ENCODE measurements around the gene MRPS23. TPM values are rescaled to one million over a fixed set of nuclear protein-coding genes. Genes with fewer than 3 reads are reported as not detected.

The MRPS23 gene
- total and polyA plus RNA-seq, 2 experiments from 2014 or later = 53.2 to 74.5 TPM

DNA sequence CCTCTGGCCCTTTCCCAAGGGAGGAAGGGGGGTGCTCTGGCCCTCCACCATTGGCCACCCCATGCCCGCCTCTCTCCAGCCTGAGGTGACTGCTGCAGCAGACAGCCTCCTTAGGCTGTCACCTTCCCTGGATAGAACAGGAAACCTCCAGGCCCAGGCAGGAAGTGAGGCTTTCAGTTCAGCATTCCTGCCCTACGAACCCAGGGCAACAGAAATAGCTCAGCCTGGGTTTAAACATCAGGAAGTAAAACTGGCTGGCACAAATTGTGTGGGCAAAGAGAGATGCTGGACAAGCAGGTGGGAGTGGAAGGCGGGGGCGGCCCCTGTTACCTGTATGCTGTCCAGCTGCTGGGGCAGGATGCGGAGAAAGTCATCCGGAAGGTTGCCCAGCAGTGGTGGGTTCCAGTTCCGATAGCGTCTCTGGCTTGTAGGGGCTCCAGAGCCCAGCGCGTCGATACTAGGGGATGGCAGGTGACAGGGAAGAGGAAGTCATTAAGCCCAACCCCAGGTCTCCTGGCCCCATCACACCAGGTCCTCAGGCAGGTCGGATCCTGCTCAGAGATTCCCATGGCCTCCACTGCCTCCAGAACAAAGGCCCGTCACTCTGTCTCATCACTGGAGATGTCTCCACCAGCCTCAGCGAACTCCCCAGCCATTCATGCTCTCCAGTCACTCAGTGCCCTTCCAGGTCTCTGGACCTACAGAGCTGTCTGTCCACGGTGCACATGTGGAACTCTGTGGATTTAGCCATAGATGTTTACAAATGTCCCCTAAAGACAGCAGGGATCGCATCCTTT, 23.6 kb upstream of the MRPS23 start:
- H3K79me2 ChIP-seq (replicated peaks; ENCODE audit: insufficient read depth) = no peaks in the 10 kb centered on the region
- H3K9me3 Mint-ChIP-seq = no peaks in the 10 kb centered on the region
- peaks cover 13% of the 10 kb centered on the region for H3K27me3 Mint-ChIP-seq (ENCODE audit: insufficient read depth, low read depth, poor library complexity)
- H3K4me3 Mint-ChIP-seq = peak overlapping the region; percentile 24; the same call in 1 of the 3 replicates
- no peaks in the 10 kb centered on the region for H4K20me1 ChIP-seq (replicated peaks; ENCODE audit: insufficient read depth)
- no peak overlapping the region for H3K4me3 ChIP-seq
- no peak overlapping the region for H2AFZ ChIP-seq
- no peak for TF ChIP-seq REST (IDR thresholded peaks at IDR 0.05; ENCODE audit: unreplicated experiment)
- TF ChIP-seq EZH2 (IDR thresholded peaks at IDR 0.05; ENCODE audit: low read depth, unreplicated experiment) = no peak
- TF ChIP-seq, protein P1, sequence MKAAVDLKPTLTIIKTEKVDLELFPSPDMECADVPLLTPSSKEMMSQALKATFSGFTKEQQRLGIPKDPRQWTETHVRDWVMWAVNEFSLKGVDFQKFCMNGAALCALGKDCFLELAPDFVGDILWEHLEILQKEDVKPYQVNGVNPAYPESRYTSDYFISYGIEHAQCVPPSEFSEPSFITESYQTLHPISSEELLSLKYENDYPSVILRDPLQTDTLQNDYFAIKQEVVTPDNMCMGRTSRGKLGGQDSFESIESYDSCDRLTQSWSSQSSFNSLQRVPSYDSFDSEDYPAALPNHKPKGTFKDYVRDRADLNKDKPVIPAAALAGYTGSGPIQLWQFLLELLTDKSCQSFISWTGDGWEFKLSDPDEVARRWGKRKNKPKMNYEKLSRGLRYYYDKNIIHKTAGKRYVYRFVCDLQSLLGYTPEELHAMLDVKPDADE (IDR thresholded peaks at IDR 0.05) = no peak
- no peak for TF ChIP-seq CREB1 (CRISPR knock-in tag; IDR thresholded peaks at IDR 0.05; ENCODE audit: low read depth)
- TF ChIP-seq ZNF114 (CRISPR knock-in tag; IDR thresholded peaks at IDR 0.05) = no peak
- peaks cover 14% of the 10 kb centered on the region; the same call in 1 of the 2 replicates for H3K27me3 ChIP-seq (ENCODE audit: insufficient read depth)
- DNase-seq (ENCODE audit: low spot score) = no peak
- H3K36me3 Mint-ChIP-seq (ENCODE audit: low read depth) = peaks cover 13% of the 10 kb centered on the region
- H3K27ac Mint-ChIP-seq = peak overlapping the region; percentile 92; the same call in 1 of the 2 replicates
- no peaks in the 10 kb centered on the region; the same call in 1 of the 2 replicates for H3K36me3 ChIP-seq (ENCODE audit: insufficient read depth)
- no peaks in the 10 kb centered on the region for H3K9me2 ChIP-seq (ENCODE audit: insufficient read depth)
- peak overlapping the region; percentile 79 for H3K4me2 ChIP-seq
- no peak overlapping the region for H3K27ac ChIP-seq (ENCODE audit: low read depth)
- no peak for ATAC-seq
- peaks cover 48% of the 10 kb centered on the region for H3K4me1 ChIP-seq (ENCODE audit: insufficient read depth)
- peaks cover 74% of the 10 kb centered on the region for H3K4me1 Mint-ChIP-seq
- H3F3A ChIP-seq (replicated peaks; ENCODE audit: low read depth) = peaks cover 18% of the 10 kb centered on the region; the same call in 1 of the 2 replicates

GRCh38 chr17:57872536-57872935, 22.7 kb upstream of the MRPS23 start:
- H3K36me3 ChIP-seq (ENCODE audit: insufficient read depth) = no peaks in the 10 kb centered on the region; the same call in 1 of the 2 replicates
- H3K27me3 ChIP-seq (ENCODE audit: insufficient read depth) = peaks cover 14% of the 10 kb centered on the region; the same call in 1 of the 2 replicates
- Mint-ChIP-seq H3K27me3 (ENCODE audit: insufficient read depth, low read depth, poor library complexity) (peaks cover 13% of the 10 kb centered on the region), H3K27ac (no peak overlapping the region), H3K9me3 (no peaks in the 10 kb centered on the region), H3K4me1 (peaks cover 74% of the 10 kb centered on the region), H3K36me3 (ENCODE audit: low read depth) (peaks cover 16% of the 10 kb centered on the region), H3K4me3 (no peak overlapping the region)
- no peak overlapping the region for H3K4me3 ChIP-seq
- H3K27ac ChIP-seq (ENCODE audit: low read depth) = no peak overlapping the region
- no peak for ATAC-seq
- peaks cover 13% of the 10 kb centered on the region; the same call in 1 of the 2 replicates for H3F3A ChIP-seq (replicated peaks; ENCODE audit: low read depth)
- H3K79me2 ChIP-seq (replicated peaks; ENCODE audit: insufficient read depth) = no peaks in the 10 kb centered on the region
- H3K9me2 ChIP-seq (ENCODE audit: insufficient read depth) = no peaks in the 10 kb centered on the region
- no peak overlapping the region for H2AFZ ChIP-seq
- H4K20me1 ChIP-seq (replicated peaks; ENCODE audit: insufficient read depth) = no peaks in the 10 kb centered on the region
- DNase-seq (ENCODE audit: low spot score) = no peak
- H3K4me2 ChIP-seq = no peak overlapping the region
- H3K4me1 ChIP-seq (ENCODE audit: insufficient read depth) = peaks cover 56% of the 10 kb centered on the region
- TF ChIP-seq CREB1 (CRISPR knock-in tag; IDR thresholded peaks at IDR 0.05; ENCODE audit: low read depth) = no peak
- no peak for TF ChIP-seq STAT1 (IDR thresholded peaks at IDR 0.05; ENCODE audit: unreplicated experiment)
- TF ChIP-seq EZH2 (IDR thresholded peaks at IDR 0.05; ENCODE audit: low read depth, unreplicated experiment) = no peak
- no peak for TF ChIP-seq JUNB (IDR thresholded peaks at IDR 0.05; ENCODE audit: unreplicated experiment)
- no peak for TF ChIP-seq POLR2AphosphoS5 (IDR thresholded peaks at IDR 0.05; ENCODE audit: low read depth)
- TF ChIP-seq CTCF (conservative IDR thresholded peaks at IDR 0.05; ENCODE audit: low read depth in 2 of 2) = no peak
- no peak for TF ChIP-seq ZNF114 (CRISPR knock-in tag; IDR thresholded peaks at IDR 0.05)
- TF ChIP-seq EZH2phosphoT487 (IDR thresholded peaks at IDR 0.05; ENCODE audit: unreplicated experiment) = no peak
- no peak for TF ChIP-seq ZNF331 (CRISPR knock-in tag; IDR thresholded peaks at IDR 0.05; ENCODE audit: low read depth)
- TF ChIP-seq, protein P1 (IDR thresholded peaks at IDR 0.05) = no peak
- TF ChIP-seq REST (IDR thresholded peaks at IDR 0.05; ENCODE audit: unreplicated experiment) = no peak
